Measurements from ENCODE around the gene ARHGEF19. TPM values are rescaled to one million over a fixed set of nuclear protein-coding genes. Genes with fewer than 3 reads are reported as not detected.

Gene ARHGEF19
- total and polyA plus RNA-seq, 9 of the 15 experiments (the other 6 are each of a cell fraction or from before 2014, with no cell fraction given) = 0.73 to 21.0 (median 5.2) TPM

DNA sequence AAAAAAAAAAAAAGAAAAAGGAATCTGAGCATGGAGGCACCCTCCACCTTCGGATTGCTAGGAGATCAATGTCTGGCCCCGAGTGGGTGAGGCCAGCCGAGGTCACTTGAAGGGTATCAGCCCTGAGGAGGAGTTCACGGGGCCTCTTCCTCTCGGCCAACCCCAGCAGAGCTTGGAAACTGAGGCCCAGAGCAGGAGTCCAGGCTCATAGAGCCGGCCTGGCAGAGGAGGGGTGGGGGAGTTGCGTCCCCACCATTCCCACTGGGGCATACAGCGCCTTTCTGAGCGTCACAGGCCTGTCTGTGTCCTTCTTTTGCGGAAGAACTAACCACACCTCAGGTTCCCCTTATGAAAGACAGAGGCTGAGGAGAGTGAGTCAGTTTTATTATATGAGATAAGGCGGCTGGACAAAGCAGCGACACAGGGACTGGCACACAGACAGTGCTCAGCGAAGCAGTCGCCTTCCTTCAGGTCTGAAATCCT is 39.4 kb downstream of the ARHGEF19 start (continued):
- TF ChIP-seq, protein P1, sequence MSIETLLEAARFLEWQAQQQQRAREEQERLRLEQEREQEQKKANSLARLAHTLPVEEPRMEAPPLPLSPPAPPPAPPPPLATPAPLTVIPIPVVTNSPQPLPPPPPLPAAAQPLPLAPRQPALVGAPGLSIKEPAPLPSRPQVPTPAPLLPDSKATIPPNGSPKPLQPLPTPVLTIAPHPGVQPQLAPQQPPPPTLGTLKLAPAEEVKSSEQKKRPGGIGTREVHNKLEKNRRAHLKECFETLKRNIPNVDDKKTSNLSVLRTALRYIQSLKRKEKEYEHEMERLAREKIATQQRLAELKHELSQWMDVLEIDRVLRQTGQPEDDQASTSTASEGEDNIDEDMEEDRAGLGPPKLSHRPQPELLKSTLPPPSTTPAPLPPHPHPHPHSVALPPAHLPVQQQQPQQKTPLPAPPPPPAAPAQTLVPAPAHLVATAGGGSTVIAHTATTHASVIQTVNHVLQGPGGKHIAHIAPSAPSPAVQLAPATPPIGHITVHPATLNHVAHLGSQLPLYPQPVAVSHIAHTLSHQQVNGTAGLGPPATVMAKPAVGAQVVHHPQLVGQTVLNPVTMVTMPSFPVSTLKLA (conservative IDR thresholded peaks at IDR 0.05) = no peak
- no peak for TF ChIP-seq SMAD2 (IDR thresholded peaks at IDR 0.05; ENCODE audit: low read depth, low read length)
- TF ChIP-seq, protein P2, sequence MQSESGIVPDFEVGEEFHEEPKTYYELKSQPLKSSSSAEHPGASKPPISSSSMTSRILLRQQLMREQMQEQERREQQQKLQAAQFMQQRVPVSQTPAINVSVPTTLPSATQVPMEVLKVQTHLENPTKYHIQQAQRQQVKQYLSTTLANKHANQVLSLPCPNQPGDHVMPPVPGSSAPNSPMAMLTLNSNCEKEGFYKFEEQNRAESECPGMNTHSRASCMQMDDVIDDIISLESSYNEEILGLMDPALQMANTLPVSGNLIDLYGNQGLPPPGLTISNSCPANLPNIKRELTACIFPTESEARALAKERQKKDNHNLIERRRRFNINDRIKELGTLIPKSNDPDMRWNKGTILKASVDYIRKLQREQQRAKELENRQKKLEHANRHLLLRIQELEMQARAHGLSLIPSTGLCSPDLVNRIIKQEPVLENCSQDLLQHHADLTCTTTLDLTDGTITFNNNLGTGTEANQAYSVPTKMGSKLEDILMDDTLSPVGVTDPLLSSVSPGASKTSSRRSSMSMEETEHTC (IDR thresholded peaks at IDR 0.05) = no peak
- no peak for TF ChIP-seq CCAR2 (IDR thresholded peaks at IDR 0.05; ENCODE audit: low read depth, low read length)
- TF ChIP-seq, protein P3, sequence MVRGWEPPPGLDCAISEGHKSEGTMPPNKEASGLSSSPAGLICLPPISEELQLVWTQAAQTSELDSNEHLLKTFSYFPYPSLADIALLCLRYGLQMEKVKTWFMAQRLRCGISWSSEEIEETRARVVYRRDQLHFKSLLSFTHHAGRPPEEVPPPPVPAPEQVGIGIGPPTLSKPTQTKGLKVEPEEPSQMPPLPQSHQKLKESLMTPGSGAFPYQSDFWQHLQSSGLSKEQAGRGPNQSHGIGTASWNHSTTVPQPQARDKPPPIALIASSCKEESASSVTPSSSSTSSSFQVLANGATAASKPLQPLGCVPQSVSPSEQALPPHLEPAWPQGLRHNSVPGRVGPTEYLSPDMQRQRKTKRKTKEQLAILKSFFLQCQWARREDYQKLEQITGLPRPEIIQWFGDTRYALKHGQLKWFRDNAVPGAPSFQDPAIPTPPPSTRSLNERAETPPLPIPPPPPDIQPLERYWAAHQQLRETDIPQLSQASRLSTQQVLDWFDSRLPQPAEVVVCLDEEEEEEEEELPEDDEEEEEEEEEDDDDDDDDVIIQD (CRISPR knock-in tag; IDR thresholded peaks at IDR 0.05) = no peak
- TF ChIP-seq RBM22 (IDR thresholded peaks at IDR 0.05; ENCODE audit: low read depth, low read length, poor library complexity, severe bottlenecking) = no peak
- no peak for TF ChIP-seq ZNF507 (tag; conservative IDR thresholded peaks at IDR 0.05)
- TF ChIP-seq CHD4 (IDR thresholded peaks at IDR 0.05; ENCODE audit: insufficient read depth, insufficient replicate concordance, low read depth, low read length, poor library complexity, severe bottlenecking) = no peak
- TF ChIP-seq CBFA2T2 (conservative IDR thresholded peaks at IDR 0.05) = no peak
- peak; percentile 61 for TF ChIP-seq BRD9 (IDR thresholded peaks at IDR 0.05; ENCODE audit: low read depth, partially characterized antibody)
- TF ChIP-seq KLF6 (CRISPR knock-in tag; IDR thresholded peaks at IDR 0.05; ENCODE audit: borderline replicate concordance) = peak; percentile 76
- TF ChIP-seq, protein P4, sequence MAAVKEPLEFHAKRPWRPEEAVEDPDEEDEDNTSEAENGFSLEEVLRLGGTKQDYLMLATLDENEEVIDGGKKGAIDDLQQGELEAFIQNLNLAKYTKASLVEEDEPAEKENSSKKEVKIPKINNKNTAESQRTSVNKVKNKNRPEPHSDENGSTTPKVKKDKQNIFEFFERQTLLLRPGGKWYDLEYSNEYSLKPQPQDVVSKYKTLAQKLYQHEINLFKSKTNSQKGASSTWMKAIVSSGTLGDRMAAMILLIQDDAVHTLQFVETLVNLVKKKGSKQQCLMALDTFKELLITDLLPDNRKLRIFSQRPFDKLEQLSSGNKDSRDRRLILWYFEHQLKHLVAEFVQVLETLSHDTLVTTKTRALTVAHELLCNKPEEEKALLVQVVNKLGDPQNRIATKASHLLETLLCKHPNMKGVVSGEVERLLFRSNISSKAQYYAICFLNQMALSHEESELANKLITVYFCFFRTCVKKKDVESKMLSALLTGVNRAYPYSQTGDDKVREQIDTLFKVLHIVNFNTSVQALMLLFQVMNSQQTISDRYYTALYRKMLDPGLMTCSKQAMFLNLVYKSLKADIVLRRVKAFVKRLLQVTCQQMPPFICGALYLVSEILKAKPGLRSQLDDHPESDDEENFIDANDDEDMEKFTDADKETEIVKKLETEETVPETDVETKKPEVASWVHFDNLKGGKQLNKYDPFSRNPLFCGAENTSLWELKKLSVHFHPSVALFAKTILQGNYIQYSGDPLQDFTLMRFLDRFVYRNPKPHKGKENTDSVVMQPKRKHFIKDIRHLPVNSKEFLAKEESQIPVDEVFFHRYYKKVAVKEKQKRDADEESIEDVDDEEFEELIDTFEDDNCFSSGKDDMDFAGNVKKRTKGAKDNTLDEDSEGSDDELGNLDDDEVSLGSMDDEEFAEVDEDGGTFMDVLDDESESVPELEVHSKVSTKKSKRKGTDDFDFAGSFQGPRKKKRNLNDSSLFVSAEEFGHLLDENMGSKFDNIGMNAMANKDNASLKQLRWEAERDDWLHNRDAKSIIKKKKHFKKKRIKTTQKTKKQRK (IDR thresholded peaks at IDR 0.05; ENCODE audit: borderline replicate concordance, low read depth, low read length) = no peak
- peak; percentile 92 for TF ChIP-seq SMARCE1 (IDR thresholded peaks at IDR 0.05)
- 0 out of 2 replicates have a peak, but pooled peaks have one; percentile 24 for TF ChIP-seq MIER1 (IDR thresholded peaks at IDR 0.05; ENCODE audit: low read depth)
- no peak for TF ChIP-seq ZBTB17 (CRISPR knock-in tag; IDR thresholded peaks at IDR 0.05)
- no peak for TF ChIP-seq ZNF699 (CRISPR knock-in tag; IDR thresholded peaks at IDR 0.05; ENCODE audit: insufficient replicate concordance)

All from K562 (cell line).